Caco-2 (cell line): ENCODE data around the gene FBXL12. TPM values are rescaled to one million over a fixed set of nuclear protein-coding genes. Genes with fewer than 3 reads are reported as not detected.

Experiments
- Bru-seq: library from RNA; stranded (reverse); fragments of 400-500 nt; gene quantifications from one replicate; lab custom pipeline; 2021; lab: Mats Ljungman, UMichigan
- BruChase-seq, 2 experiments: library from RNA; stranded (reverse); fragments of 400-500 nt; gene quantifications; one replicate each; lab custom pipeline; 2021; lab: Mats Ljungman, UMichigan
- BruUV-seq: library from RNA; stranded (reverse); fragments of 400-500 nt; replicated peaks from 2 replicates; lab custom pipeline; 2021; lab: Mats Ljungman, UMichigan
- CTCF ChIA-PET: fragments of 300-600 bp; sonication (Branson Sonifier 250); formaldehyde crosslinking; loops from one replicate; lab custom pipeline; 2022; ENCODE audit warnings: antibody characterized with exemption; lab: Charles Lee
- POLR2A ChIA-PET: fragments of 300-600 bp; sonication (Branson Sonifier 250); formaldehyde crosslinking; loops from one replicate; lab custom pipeline; 2022; ENCODE audit warnings: antibody characterized with exemption; lab: Charles Lee
- DNase-seq, 2 experiments: peaks; one replicate each; pipeline versions ENCODE4 v3.0.0 to v3.0.0-alpha.2; 2020 to 2022
- H3K27me3 ChIP-seq: replicated peaks from 2 replicates; pipeline ENCODE4 v1.6.0; 2011; ENCODE audit warnings: low read length; ENCODE audit not compliant: control insufficient read depth, insufficient read depth
- H3K36me3 ChIP-seq: 2 replicates; pipeline ENCODE4 v1.5.1; 2011; ENCODE audit warnings: low read length; ENCODE audit not compliant: control insufficient read depth, insufficient read depth
- H3K4me1 ChIP-seq: fragments of 250-450 bp; sonication (Bioruptor Pico); 2 replicates; pipeline ENCODE4 v1.5.1; 2020; ENCODE audit warnings: mild to moderate bottlenecking
- H3K4me3 ChIP-seq: 2 replicates; pipeline ENCODE4 v1.5.1; 2011; ENCODE audit warnings: low read depth, mild to moderate bottlenecking, control low read depth, low read length
- H3K9me3 ChIP-seq: fragments of 250-450 bp; sonication (Bioruptor Pico); 2 replicates; pipeline ENCODE4 v1.5.1; 2020; ENCODE audit warnings: mild to moderate bottlenecking, moderate library complexity
- H3K27ac Mint-ChIP-seq: one replicate; pipeline ENCODE4 v1.8.0; 2022; ENCODE audit warnings: mixed read lengths; ENCODE audit not compliant: unreplicated experiment
- H3K27me3 Mint-ChIP-seq: one replicate; pipeline ENCODE4 v1.8.0; 2022; ENCODE audit warnings: mixed read lengths; ENCODE audit not compliant: insufficient read depth, unreplicated experiment
- H3K36me3 Mint-ChIP-seq: one replicate; pipeline ENCODE4 v1.8.0; 2022; ENCODE audit warnings: mild to moderate bottlenecking, mixed read lengths; ENCODE audit not compliant: insufficient read depth, unreplicated experiment
- H3K4me1 Mint-ChIP-seq: one replicate; pipeline ENCODE4 v1.8.0; 2022; ENCODE audit warnings: low read depth, mixed read lengths; ENCODE audit not compliant: unreplicated experiment
- H3K4me3 Mint-ChIP-seq: one replicate; pipeline ENCODE4 v1.8.0; 2022; ENCODE audit warnings: mild to moderate bottlenecking, moderate library complexity, mixed read lengths; ENCODE audit not compliant: unreplicated experiment
- H3K9me3 Mint-ChIP-seq: one replicate; pipeline ENCODE4 v1.8.0; 2022; ENCODE audit warnings: mixed read lengths; ENCODE audit not compliant: unreplicated experiment
- CTCF ChIP-seq, 2 experiments: fragments of 200-600 bp in 1 of 2; IDR thresholded peaks; 1 replicate in 1 of 2; 2 replicates in 1 of 2; pipeline versions ENCODE4 v1.5.1 to v1.8.0; 2011 to 2022; ENCODE audit warnings: antibody characterized with exemption in 1 of 2, control low read depth in 1 of 2, inconsistent platforms in 1 of 2, low read depth in 1 of 2, low read length in 1 of 2, mild to moderate bottlenecking in 1 of 2, moderate library complexity in 1 of 2; ENCODE audit not compliant: insufficient read depth in 1 of 2, severe bottlenecking in 1 of 2, unreplicated experiment in 1 of 2
- intact Hi-C: fragments of 100-400 bp; cut with micrococcal nuclease; formaldehyde crosslinking; loops from one replicate; pipeline ENCODE4 v1.10.0; 2022; ENCODE audit not compliant: unreplicated experiment
- long read RNA-seq: library from polyadenylated mRNA; stranded (forward); transcript quantifications from one replicate; pipeline ENCODE4 v2.0.0, GENCODE V29; 2022
- total RNA-seq: library from RNA; stranded (reverse); gene quantifications from 2 replicates; pipeline ENCODE4 v1.2.3, GENCODE V29; 2022

FBXL12 gene
- total RNA-seq (37.6 and 39.9 TPM in 2 replicates), Bru-seq, nascent RNA (percentile 70 among the genes with signal in this experiment), BruChase-seq, experiment 1, labeled RNA remaining after a 2-hour chase (percentile 72 among the genes with signal in this experiment), BruChase-seq, experiment 2, labeled RNA remaining after a 6-hour chase (percentile 70 among the genes with signal in this experiment)
- long read RNA-seq, transcript FBXL12-201 (3 exons, 1,852 nt) = major isoform, 11 of 27 reads
- long read RNA-seq, partial matches to known transcripts = 2 of 27 reads
- long read RNA-seq, other reads (novel, unspliced or antisense) = 5 of 27 reads

GRCh38 chr19:9818734-9819595, at the start of gene FBXL12:
TSS of gene FBXL12 (minus strand) at chr19:9819079. CDS start at chr19:9818813, 266 bp downstream.
- Histone ChIP-seq H3K4me3 (peak within 1 kb of the TSS; percentile 73), H3K4me1 (peaks cover 5% of the 10 kb centered on the region), H3K27me3 (no peaks in the 10 kb centered on the region), H3K36me3 (no peaks in the 10 kb centered on the region; the same call in 1 of the 2 replicates), H3K9me3 (peaks cover 8% of the 10 kb centered on the region)
- Mint-ChIP-seq H3K4me3 (peak within 1 kb of the TSS; percentile 90), H3K27ac (peak within 1 kb of the TSS; percentile 92), H3K4me1 (peaks cover 5% of the 10 kb centered on the region), H3K36me3 (peaks cover 43% of the 10 kb centered on the region), H3K27me3 (no peaks in the 10 kb centered on the region), H3K9me3 (no peaks in the 10 kb centered on the region)
- intact Hi-C loops = loop anchor here (1.0 kb wide), 4 partner anchors 8 to 34 kb away; partner anchors contain the start of genes PIN1 and UBL5
- no peak for TF ChIP-seq CTCF (IDR thresholded peaks at IDR 0.05; ENCODE audit: insufficient read depth in 1 of 2, low read depth in 1 of 2, low read length in 1 of 2, severe bottlenecking in 1 of 2, unreplicated experiment in 1 of 2)
- ChIA-PET POLR2A (interaction anchor here (0.6 to 1.0 kb wide), 2 partner anchors 8 to 452 kb away, joined by 9 to 11 read pairs; partner anchors contain the start of genes ICAM1 and UBL5), CTCF (interaction anchor here (0.6 to 1.3 kb wide), 2 partner anchors 21 to 23 kb away, joined by 5 read pairs; no protein-coding TSS in a partner anchor)
- DNase-seq = peak; percentile 99 to 100
- BruUV-seq = no TSS peak

GRCh38 chr19:9865732-9866501, 47.0 kb upstream of the FBXL12 start:
- no peaks in the 10 kb centered on the region for H3K36me3 Mint-ChIP-seq
- H3K9me3 Mint-ChIP-seq = no peaks in the 10 kb centered on the region
- peaks cover 3% of the 10 kb centered on the region for H3K27me3 Mint-ChIP-seq
- no peaks in the 10 kb centered on the region for H3K4me1 ChIP-seq
- H3K4me3 Mint-ChIP-seq = no peak overlapping the region
- H3K36me3 ChIP-seq = no peaks in the 10 kb centered on the region
- BruUV-seq = no TSS peak
- TF ChIP-seq CTCF (IDR thresholded peaks at IDR 0.05; ENCODE audit: insufficient read depth in 1 of 2, low read depth in 1 of 2, low read length in 1 of 2, severe bottlenecking in 1 of 2, unreplicated experiment in 1 of 2) = no peak
- H3K27ac Mint-ChIP-seq = no peak overlapping the region
- DNase-seq = no peak
- H3K4me1 Mint-ChIP-seq = no peaks in the 10 kb centered on the region
- H3K4me3 ChIP-seq = no peak overlapping the region
- H3K9me3 ChIP-seq = no peaks in the 10 kb centered on the region
- intact Hi-C loops = no loop called here
- CTCF ChIA-PET = no interaction called here
- POLR2A ChIA-PET = no interaction called here
- no peaks in the 10 kb centered on the region for H3K27me3 ChIP-seq
